HG02852 (cell line): ENCODE data around the gene UROC1.

Experiments
- ATAC-seq: cut with Tn5 transposase; IDR thresholded peaks from one replicate; pipeline ENCODE4 v1.9.1; 2021; ENCODE audit warnings: mild to moderate bottlenecking, moderate library complexity; ENCODE audit not compliant: unreplicated experiment

Gene UROC1

GRCh38 chr3:126497956-126498355, 19.6 kb downstream of the UROC1 start:
- no peak for ATAC-seq

- ATAC-seq: no peak
These were observed 20.4 kb downstream of the UROC1 start for GRCh38 chr3:126496894-126497850.

- ATAC-seq: no peak
These were observed 21.8 kb downstream of the UROC1 start for GRCh38 chr3:126495786-126496185.

- ATAC-seq: no peak
These were observed 22.7 kb downstream of the UROC1 start for GRCh38 chr3:126494970-126495230.

GRCh38 chr3:126494204-126494969, 23.2 kb downstream of the UROC1 start:
- no peak for ATAC-seq

GRCh38 chr3:126493739-126494138, 23.8 kb downstream of the UROC1 start:
- no peak for ATAC-seq

- ATAC-seq: no peak
These were observed 24.5 kb downstream of the UROC1 start for GRCh38 chr3:126493051-126493450.

GRCh38 chr3:126491221-126492013, 26.2 kb downstream of the UROC1 start:
- no peak for ATAC-seq

- ATAC-seq: no peak
These were observed 27.0 kb downstream of the UROC1 start for GRCh38 chr3:126490619-126491018.

GRCh38 chr3:126488886-126489569, 28.5 kb downstream of the UROC1 start:
- no peak for ATAC-seq

GRCh38 chr3:126488185-126488584, 29.4 kb downstream of the UROC1 start:
- no peak for ATAC-seq

GRCh38 chr3:126487151-126487771, 30.3 kb downstream of the UROC1 start:
- no peak for ATAC-seq

- no peak for ATAC-seq
These were observed 31.2 kb downstream of the UROC1 start for GRCh38 chr3:126486360-126486847.

GRCh38 chr3:126485956-126486355, 31.6 kb downstream of the UROC1 start:
- no peak for ATAC-seq

- no peak for ATAC-seq
These were observed 32.2 kb downstream of the UROC1 start for GRCh38 chr3:126485176-126485897.

GRCh38 chr3:126484662-126485061, 32.9 kb downstream of the UROC1 start:
- no peak for ATAC-seq

GRCh38 chr3:126484148-126484547, 33.4 kb downstream of the UROC1 start:
- no peak for ATAC-seq

- ATAC-seq: no peak
These were observed 34.2 kb downstream of the UROC1 start for GRCh38 chr3:126483321-126483761.

GRCh38 chr3:126482503-126483255, 34.9 kb downstream of the UROC1 start:
- no peak for ATAC-seq
